ENCODE results near the gene KRT38. TPM values are rescaled to one million over a fixed set of nuclear protein-coding genes. Genes with fewer than 3 reads are reported as not detected.
"Not testable (repeated sequence)": the region's sequence is repeated elsewhere in the genome, so short reads cannot be mapped to it uniquely, and the experiment has no call there.

KRT38 gene
- total RNA-seq, 1 donor from 2014 or later: not detected

GRCh38 chr17:41396996-41397660 is 43.7 kb downstream of the KRT38 start, which contains the start of gene KRT31:
Gene KRT31, minus strand, starts transcription at chr17:41397608. Its CDS starts 69 bp downstream, at chr17:41397539.
- DNase-seq (ENCODE audit: low spot score in 2 of 2) (no peak), FAIRE-seq (no peak)

GRCh38 chr17:41396340-41396739 is 44.4 kb downstream of the KRT38 start:
- FAIRE-seq (no peak), DNase-seq (ENCODE audit: low spot score in 2 of 2) (no peak)

GRCh38 chr17:41395611-41396010 is 45.2 kb downstream of the KRT38 start:
- FAIRE-seq (no peak), DNase-seq (ENCODE audit: low spot score in 2 of 2) (no peak)

- not testable (repeated sequence) for FAIRE-seq; DNase-seq (ENCODE audit: low spot score in 2 of 2)
Observed at GRCh38 chr17:41395044-41395443, 45.7 kb downstream of the KRT38 start.

- DNase-seq (ENCODE audit: low spot score in 2 of 2) (no peak), FAIRE-seq (no peak)
Observed at GRCh38 chr17:41394254-41394996, 46.4 kb downstream of the KRT38 start.

- FAIRE-seq (no peak), DNase-seq (ENCODE audit: low spot score in 2 of 2) (no peak)
Observed at GRCh38 chr17:41393826-41394225, 47.0 kb downstream of the KRT38 start.

GRCh38 chr17:41393294-41393693 is 47.5 kb downstream of the KRT38 start:
- FAIRE-seq: no peak

GRCh38 chr17:41392278-41392677 is 48.5 kb downstream of the KRT38 start:
- FAIRE-seq (no peak), DNase-seq (ENCODE audit: low spot score in 2 of 2) (no peak)

More at GRCh38 chr17:41393294-41393693, 47.5 kb downstream of the KRT38 start:
- no peak for DNase-seq (ENCODE audit: low spot score in 2 of 2)

GRCh38 chr17:41391535-41391934 is 49.2 kb downstream of the KRT38 start:
- DNase-seq (ENCODE audit: low spot score in 2 of 2) (no peak), FAIRE-seq (no peak)

- FAIRE-seq (no peak), DNase-seq (ENCODE audit: low spot score in 2 of 2) (no peak)
Observed at GRCh38 chr17:41390411-41390938, 50.3 kb downstream of the KRT38 start.

- FAIRE-seq (no peak), DNase-seq (ENCODE audit: low spot score in 2 of 2) (no peak)
Observed at GRCh38 chr17:41387670-41388069, 53.1 kb downstream of the KRT38 start.

- DNase-seq (ENCODE audit: low spot score in 2 of 2) (no peak), FAIRE-seq (no peak)
Observed at GRCh38 chr17:41386227-41386626, 54.6 kb downstream of the KRT38 start.

Small RNAs within 50 kb of the gene (small RNA-seq; reads per million reads assigned to genes)
- 0.74 reads per million, percentile 55 among the genes with 10 or more reads in this experiment for gene RNU2-32P

Other genes with a start within 250 kb of the KRT38 start
- gene KRTAP9-2, start 214.3 kb downstream of the KRT38 start, total RNA-seq: not detected
- not detected for gene KRTAP9-3, start 208.5 kb downstream of the KRT38 start, total RNA-seq
- not detected for gene KRTAP9-8, start 203.0 kb downstream of the KRT38 start, total RNA-seq
- not detected for gene KRTAP9-4, start 191.3 kb downstream of the KRT38 start, total RNA-seq
- not detected for gene KRTAP9-9, start 185.6 kb downstream of the KRT38 start, total RNA-seq
- gene KRTAP9-6, start 175.6 kb downstream of the KRT38 start, total RNA-seq: not detected
- gene KRTAP9-7, start 165.3 kb downstream of the KRT38 start, total RNA-seq: not detected
- not detected for gene KRTAP29-1, start 138.1 kb downstream of the KRT38 start, total RNA-seq
- gene KRTAP16-1, start 131.7 kb downstream of the KRT38 start, total RNA-seq: not detected
- not detected for gene KRTAP17-1, start 125.3 kb downstream of the KRT38 start, total RNA-seq
- not detected for gene KRT33A, start 90.2 kb downstream of the KRT38 start, total RNA-seq
- not detected for gene KRT33B, start 71.2 kb downstream of the KRT38 start, total RNA-seq
- 0.41 TPM for gene KRT34, start 58.7 kb downstream of the KRT38 start, total RNA-seq
- gene KRT31, start 43.4 kb downstream of the KRT38 start, total RNA-seq: 1.2 TPM
- gene KRT37, start 16.4 kb downstream of the KRT38 start, total RNA-seq: not detected
- gene KRT32, start 26.4 kb upstream of the KRT38 start, total RNA-seq: not detected
- not detected for gene KRT35, start 40.2 kb upstream of the KRT38 start, total RNA-seq
- gene KRT36, start 48.9 kb upstream of the KRT38 start, total RNA-seq: not detected
- gene KRT13, start 64.6 kb upstream of the KRT38 start, total RNA-seq: not detected
- not detected for gene KRT15, start 77.9 kb upstream of the KRT38 start, total RNA-seq
- 24.5 TPM for gene KRT19, start 87.3 kb upstream of the KRT38 start, total RNA-seq
- not detected for gene KRT9, start 131.1 kb upstream of the KRT38 start, total RNA-seq
- not detected for gene KRT14, start 145.9 kb upstream of the KRT38 start, total RNA-seq
- gene KRT16, start 171.8 kb upstream of the KRT38 start, total RNA-seq: not detected
- under 0.01 TPM for gene KRT17, start 183.6 kb upstream of the KRT38 start, total RNA-seq
- gene EIF1, start 247.9 kb upstream of the KRT38 start, total RNA-seq: 70.1 TPM